ENCODE measurements around the gene CAST.

DNA sequence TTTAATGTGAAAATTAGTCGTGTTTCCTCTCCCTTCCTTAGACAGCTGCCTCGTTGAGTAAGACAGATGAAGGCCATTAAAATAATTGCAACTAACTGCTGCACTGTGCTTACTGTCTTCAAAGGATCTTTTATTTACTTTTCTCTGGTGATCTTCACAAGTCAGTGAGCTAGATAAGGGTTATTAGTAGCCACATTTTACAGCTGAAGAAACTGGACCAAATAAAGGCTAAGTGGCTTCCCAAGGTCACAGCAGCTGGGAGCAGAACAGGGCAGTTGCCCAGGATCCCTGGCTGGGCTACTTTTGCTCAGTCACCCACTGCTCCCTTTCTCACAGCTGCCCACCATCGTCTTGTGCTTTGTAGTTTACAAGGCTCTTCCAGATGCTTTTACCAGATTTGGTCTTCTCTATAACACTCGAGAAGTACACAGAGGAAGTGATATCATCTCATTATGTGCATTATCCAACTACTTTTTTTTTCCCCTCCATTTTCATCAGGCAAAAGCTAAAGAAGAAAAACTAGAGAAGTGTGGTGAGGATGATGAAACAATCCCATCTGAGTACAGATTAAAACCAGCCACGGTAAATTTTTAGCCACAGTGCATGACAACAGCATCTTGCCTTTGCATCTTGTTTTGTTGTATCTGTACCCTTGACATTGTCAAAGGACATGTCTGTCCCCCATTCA is 83.8 kb downstream of the CAST start:
- no peak for TF ChIP-seq POLR2A (IDR thresholded peaks at IDR 0.05)
- TF ChIP-seq, protein P1, sequence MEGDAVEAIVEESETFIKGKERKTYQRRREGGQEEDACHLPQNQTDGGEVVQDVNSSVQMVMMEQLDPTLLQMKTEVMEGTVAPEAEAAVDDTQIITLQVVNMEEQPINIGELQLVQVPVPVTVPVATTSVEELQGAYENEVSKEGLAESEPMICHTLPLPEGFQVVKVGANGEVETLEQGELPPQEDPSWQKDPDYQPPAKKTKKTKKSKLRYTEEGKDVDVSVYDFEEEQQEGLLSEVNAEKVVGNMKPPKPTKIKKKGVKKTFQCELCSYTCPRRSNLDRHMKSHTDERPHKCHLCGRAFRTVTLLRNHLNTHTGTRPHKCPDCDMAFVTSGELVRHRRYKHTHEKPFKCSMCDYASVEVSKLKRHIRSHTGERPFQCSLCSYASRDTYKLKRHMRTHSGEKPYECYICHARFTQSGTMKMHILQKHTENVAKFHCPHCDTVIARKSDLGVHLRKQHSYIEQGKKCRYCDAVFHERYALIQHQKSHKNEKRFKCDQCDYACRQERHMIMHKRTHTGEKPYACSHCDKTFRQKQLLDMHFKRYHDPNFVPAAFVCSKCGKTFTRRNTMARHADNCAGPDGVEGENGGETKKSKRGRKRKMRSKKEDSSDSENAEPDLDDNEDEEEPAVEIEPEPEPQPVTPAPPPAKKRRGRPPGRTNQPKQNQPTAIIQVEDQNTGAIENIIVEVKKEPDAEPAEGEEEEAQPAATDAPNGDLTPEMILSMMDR (IDR thresholded peaks at IDR 0.05) = no peak
